HG02970 (cell line): ENCODE measurements around the gene PGGT1B.
A peak's percentile ranks its signal among the peaks of the same experiment; 100 is the strongest.
"Not testable (repeated sequence)": the region's sequence is repeated elsewhere in the genome, so short reads cannot be mapped to it uniquely, and the experiment has no call there.

Experiments
- ATAC-seq: cut with Tn5 transposase; IDR thresholded peaks from one replicate; pipeline ENCODE4 v1.9.1; 2021; ENCODE audit warnings: mild to moderate bottlenecking, moderate library complexity, moderate number of reproducible peaks; ENCODE audit not compliant: unreplicated experiment, low FRiP score

Gene PGGT1B

GRCh38 chr5:115262011-115262320 lies 711 bp downstream of the PGGT1B start:
- peak; percentile 15 for ATAC-seq

- no peak for ATAC-seq
Observed at GRCh38 chr5:115260248-115260647, 2.4 kb downstream of the PGGT1B start.

GRCh38 chr5:115257981-115258380 lies 4.7 kb downstream of the PGGT1B start:
- no peak for ATAC-seq

- ATAC-seq, result not testable (repeated sequence)
Observed at GRCh38 chr5:115249379-115249778, 13.3 kb downstream of the PGGT1B start.

GRCh38 chr5:115246361-115246991 lies 16.2 kb downstream of the PGGT1B start:
- no peak for ATAC-seq

- peak; percentile 69 for ATAC-seq
Observed at GRCh38 chr5:115243412-115243811, 19.3 kb downstream of the PGGT1B start.

GRCh38 chr5:115241881-115242642 lies 20.6 kb downstream of the PGGT1B start:
- no peak for ATAC-seq

- no peak for ATAC-seq
Observed at GRCh38 chr5:115237066-115237465, 25.6 kb downstream of the PGGT1B start.

GRCh38 chr5:115236599-115236998 lies 26.1 kb downstream of the PGGT1B start:
- ATAC-seq, result no peak

- ATAC-seq, result no peak
Observed at GRCh38 chr5:115231598-115231997, 31.1 kb downstream of the PGGT1B start.

GRCh38 chr5:115229606-115230005 lies 33.1 kb downstream of the PGGT1B start:
- ATAC-seq, result no peak

- no peak for ATAC-seq
Observed at GRCh38 chr5:115227281-115227680, 35.4 kb downstream of the PGGT1B start.

- ATAC-seq, result no peak
Observed at GRCh38 chr5:115214541-115214940, 48.1 kb downstream of the PGGT1B start.

- peak; percentile 100 for ATAC-seq
Observed at GRCh38 chr5:115209279-115209678, 53.4 kb downstream of the PGGT1B start.

GRCh38 chr5:115202952-115203351 lies 59.7 kb downstream of the PGGT1B start:
- ATAC-seq, result no peak

GRCh38 chr5:115196161-115196560 lies 66.5 kb downstream of the PGGT1B start:
- no peak for ATAC-seq

GRCh38 chr5:115194676-115195075 lies 68.0 kb downstream of the PGGT1B start:
- ATAC-seq, result no peak

- no peak for ATAC-seq
Observed at GRCh38 chr5:115193295-115193694, 69.4 kb downstream of the PGGT1B start.

GRCh38 chr5:115192098-115192497 lies 70.6 kb downstream of the PGGT1B start:
- no peak for ATAC-seq

- no peak for ATAC-seq
Observed at GRCh38 chr5:115191474-115192031, 71.1 kb downstream of the PGGT1B start.

- ATAC-seq, result no peak
Observed at GRCh38 chr5:115190388-115190787, 72.3 kb downstream of the PGGT1B start.

GRCh38 chr5:115189866-115190265 lies 72.8 kb downstream of the PGGT1B start:
- no peak for ATAC-seq
